Sigmoid colon (tissue), 7 donors: ENCODE measurements around the gene MYL4. TPM values are rescaled to one million over a fixed set of nuclear protein-coding genes. Genes with fewer than 3 reads are reported as not detected.

Experiments used
- DNase-seq: peaks from one replicate; pipeline ENCODE4 v3.0.0-alpha.2; 2019
- H3K27ac ChIP-seq, 4 donors: fragments of 200-600 bp; sonication (generic); one replicate each; pipeline ENCODE4 v1.5.1; 2016 to 2019; ENCODE audit warnings: mild to moderate bottlenecking in 1 of 4
- H3K27me3 ChIP-seq, 3 donors: fragments of 200-600 bp; sonication (generic); one replicate each; pipeline ENCODE4 v1.5.1; 2019; ENCODE audit warnings: mild to moderate bottlenecking in 1 of 3
- H3K36me3 ChIP-seq, 4 donors: fragments of 200-600 bp; sonication (generic); one replicate each; pipeline ENCODE4 v1.5.1; 2016 to 2019
- H3K4me1 ChIP-seq, 4 donors: fragments of 200-600 bp; sonication (generic); one replicate each; pipeline ENCODE4 v1.5.1; 2017 to 2019
- H3K4me3 ChIP-seq, 4 donors: fragments of 200-600 bp; sonication (generic); one replicate each; pipeline ENCODE4 v1.5.1; 2017 to 2019; ENCODE audit warnings: mild to moderate bottlenecking in 2 of 4, moderate library complexity in 1 of 4
- H3K9me3 ChIP-seq, 4 donors: fragments of 200-600 bp in 3 of 4; sonication (generic) in 3 of 4; one replicate each; pipeline versions ENCODE4 v1.5.1 to v1.6.1; 2013 to 2019
- EP300 ChIP-seq, 4 donors: sonication (generic); formaldehyde crosslinking; IDR thresholded peaks; one replicate each; pipeline ENCODE4 v1.6.1; 2017; ENCODE audit warnings: antibody characterized with exemption in 4 of 4
- POLR2A ChIP-seq, 2 donors: fragments of 450-650 bp; IDR thresholded peaks; one replicate each; pipeline ENCODE4 v1.6.1; 2016; ENCODE audit warnings: antibody characterized with exemption in 2 of 2, mild to moderate bottlenecking in 2 of 2, moderate library complexity in 2 of 2
- POLR2AphosphoS5 ChIP-seq, 4 donors: sonication (generic); formaldehyde crosslinking; IDR thresholded peaks; one replicate each; pipeline ENCODE4 v1.6.1; 2017; ENCODE audit warnings: antibody characterized with exemption in 4 of 4
- WGBS, 2 donors: extraction: QIAGEN DNeasy Blood & Tissue Kit; methylation state at CpG; one replicate each; pipeline ENCODE4 v1.1.7; 2013; 5-methylcytosine and 5-hydroxymethylcytosine counted together
- intact Hi-C: fragments of 100-400 bp; cut with DNase I; formaldehyde crosslinking; loops from one replicate; pipeline ENCODE4 v1.15.1; 2023
- polyA plus RNA-seq, 3 donors: library from polyadenylated mRNA; stranded (reverse); fragments of 200-250 nt; gene quantifications; one replicate each; pipeline ENCODE4 v1.2.3, GENCODE V29; 2013
- total RNA-seq, 4 donors: library from RNA; depleted of rRNA; stranded (reverse); fragments of >200 nt; gene quantifications; one replicate each; pipeline ENCODE4 v1.1.0, GENCODE V29; 2016
- TF ChIP-seq, protein P1 (sequence below), 4 experiments: fragments of 450-650 bp in 3 of 4; fragments of 200-600 bp in 1 of 4; IDR thresholded peaks; one replicate each; pipeline ENCODE4 v1.5.1; 2016 to 2019; ENCODE audit warnings: antibody characterized with exemption in 4 of 4, mild to moderate bottlenecking in 3 of 4, moderate library complexity in 2 of 4
- donor health status: healthy with polysubstance abuse.
- donor health status: Bipolar disorder and iron deficiency.
- donor health status: healthy.

Gene MYL4
- total and polyA plus RNA-seq, 7 donors: 0.31 to 2.8 (median 1.1) TPM; not detected in 4

DNA sequence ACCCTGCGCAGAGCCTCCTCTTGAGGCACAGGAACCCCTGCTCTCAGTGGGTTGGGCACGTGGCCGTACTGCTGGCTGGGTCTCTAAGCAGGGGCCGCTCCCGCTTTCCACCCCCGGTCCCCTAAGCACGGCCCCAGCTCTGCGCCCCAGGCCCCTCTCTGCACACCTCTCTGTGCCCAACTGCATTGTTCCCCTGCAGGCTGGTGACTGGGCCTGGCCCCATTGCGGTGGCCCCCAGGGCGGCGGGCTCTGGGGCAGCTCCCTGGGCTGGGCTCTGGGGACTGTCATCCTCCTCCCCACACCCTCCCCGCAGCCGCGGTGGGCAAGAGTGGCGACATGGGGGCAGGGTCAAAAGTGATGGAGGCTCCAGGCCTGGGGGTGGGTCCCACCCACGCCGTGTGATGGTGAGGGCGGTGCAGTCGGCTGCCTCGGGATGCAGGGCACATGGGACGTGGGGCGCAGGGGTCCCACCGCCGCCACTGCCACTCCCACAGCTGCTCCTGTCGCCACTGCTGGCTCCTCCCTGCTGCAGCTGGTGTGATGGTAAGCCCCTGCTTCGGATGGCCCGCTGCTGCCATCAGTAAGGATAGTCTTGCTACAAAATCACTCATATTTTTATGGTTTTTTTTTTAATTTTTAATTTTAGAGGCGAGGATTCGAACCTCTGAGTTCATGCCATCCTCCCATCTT lies 29.3 kb downstream of the MYL4 start:
- H3K27me3 ChIP-seq: no peaks in the 10 kb centered on the region
- no peaks in the 10 kb centered on the region for H3K36me3 ChIP-seq
- H3K9me3 ChIP-seq: no peaks in the 10 kb centered on the region
- WGBS, 2 donors: 87 to 93% methylated on average over 29 of the region's 29 CpGs
- peaks cover 0 to 17% (median 12%) of the 10 kb centered on the region in 4 donors for H3K4me1 ChIP-seq
- intact Hi-C loops: no loop called here
- H3K27ac ChIP-seq: no peak overlapping the region
- no peak for TF ChIP-seq POLR2A (IDR thresholded peaks at IDR 0.05)
- TF ChIP-seq EP300 (IDR thresholded peaks at IDR 0.05): no peak
- TF ChIP-seq, protein P1, sequence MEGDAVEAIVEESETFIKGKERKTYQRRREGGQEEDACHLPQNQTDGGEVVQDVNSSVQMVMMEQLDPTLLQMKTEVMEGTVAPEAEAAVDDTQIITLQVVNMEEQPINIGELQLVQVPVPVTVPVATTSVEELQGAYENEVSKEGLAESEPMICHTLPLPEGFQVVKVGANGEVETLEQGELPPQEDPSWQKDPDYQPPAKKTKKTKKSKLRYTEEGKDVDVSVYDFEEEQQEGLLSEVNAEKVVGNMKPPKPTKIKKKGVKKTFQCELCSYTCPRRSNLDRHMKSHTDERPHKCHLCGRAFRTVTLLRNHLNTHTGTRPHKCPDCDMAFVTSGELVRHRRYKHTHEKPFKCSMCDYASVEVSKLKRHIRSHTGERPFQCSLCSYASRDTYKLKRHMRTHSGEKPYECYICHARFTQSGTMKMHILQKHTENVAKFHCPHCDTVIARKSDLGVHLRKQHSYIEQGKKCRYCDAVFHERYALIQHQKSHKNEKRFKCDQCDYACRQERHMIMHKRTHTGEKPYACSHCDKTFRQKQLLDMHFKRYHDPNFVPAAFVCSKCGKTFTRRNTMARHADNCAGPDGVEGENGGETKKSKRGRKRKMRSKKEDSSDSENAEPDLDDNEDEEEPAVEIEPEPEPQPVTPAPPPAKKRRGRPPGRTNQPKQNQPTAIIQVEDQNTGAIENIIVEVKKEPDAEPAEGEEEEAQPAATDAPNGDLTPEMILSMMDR (IDR thresholded peaks at IDR 0.05): no peak
- TF ChIP-seq POLR2AphosphoS5 (IDR thresholded peaks at IDR 0.05): no peak
- H3K4me3 ChIP-seq: no peak overlapping the region
- DNase-seq: no peak

DNA sequence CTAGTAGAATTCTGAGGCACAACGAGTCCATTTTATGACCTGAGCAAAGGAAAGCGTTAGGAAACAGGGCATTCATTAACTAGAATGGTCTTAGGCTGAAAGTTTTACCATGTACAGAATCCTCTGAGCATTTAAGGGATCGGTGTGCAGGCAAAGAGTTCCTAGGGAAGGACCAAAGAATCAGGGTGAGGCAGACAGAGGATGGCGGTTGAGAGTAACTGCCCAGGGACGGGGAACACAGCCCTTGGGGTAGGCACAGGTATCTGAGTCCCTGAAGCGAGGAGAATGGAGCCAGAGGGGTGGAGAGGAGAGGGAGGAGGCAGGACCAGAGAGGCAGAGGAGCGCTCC lies 30.4 kb downstream of the MYL4 start:
- intact Hi-C loops: no loop called here
- Histone ChIP-seq H3K4me1 (peaks cover 0 to 17% (median 12%) of the 10 kb centered on the region in 4 donors), H3K27ac (peak overlapping the region; percentile 66 to 77 (median 74)), H3K9me3 (no peaks in the 10 kb centered on the region), H3K27me3 (no peaks in the 10 kb centered on the region), H3K4me3 (no peak overlapping the region), H3K36me3 (no peaks in the 10 kb centered on the region)
- no peak for DNase-seq
- 62 to 77% methylated on average over 7 of the region's 7 CpGs for WGBS, 2 donors
- TF ChIP-seq EP300 (IDR thresholded peaks at IDR 0.05) (no peak), POLR2A (IDR thresholded peaks at IDR 0.05) (no peak), POLR2AphosphoS5 (IDR thresholded peaks at IDR 0.05) (no peak)
- TF ChIP-seq, protein P1 (IDR thresholded peaks at IDR 0.05): no peak

DNA sequence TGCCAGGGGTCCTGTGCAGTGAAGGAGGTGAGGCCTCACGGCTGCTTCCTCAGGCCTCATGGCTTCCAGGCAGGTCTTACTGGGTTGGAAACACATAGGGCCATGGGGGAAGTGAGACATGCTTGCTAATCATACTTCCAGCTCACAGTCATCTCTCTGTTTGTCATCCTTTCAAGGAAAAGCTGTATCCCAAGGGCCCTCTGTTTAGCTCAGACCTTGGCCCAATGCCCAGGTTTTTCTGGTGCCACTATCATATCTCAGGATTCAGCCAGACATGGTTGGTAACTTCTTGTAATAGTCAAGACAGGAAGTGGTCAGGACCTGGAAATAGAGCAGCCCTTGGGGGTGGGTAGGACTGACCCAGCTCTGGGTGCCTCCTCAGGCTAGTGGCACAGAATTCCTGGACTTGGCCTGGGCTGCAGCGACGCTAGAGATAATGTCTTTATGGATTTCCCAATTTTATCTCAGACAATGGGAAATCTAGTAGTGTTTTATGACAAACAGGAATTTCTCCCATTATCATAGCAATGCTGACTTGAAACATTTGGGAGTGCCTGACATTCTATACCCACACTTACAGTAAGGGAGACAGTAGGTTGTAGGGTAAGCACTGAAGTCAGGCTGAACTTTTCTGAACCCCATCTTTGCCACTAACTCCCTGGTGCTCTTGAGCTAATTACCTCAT lies 31.0 kb downstream of the MYL4 start:
- Histone ChIP-seq H3K9me3 (no peaks in the 10 kb centered on the region), H3K36me3 (no peaks in the 10 kb centered on the region), H3K4me1 (peaks cover 0 to 17% (median 12%) of the 10 kb centered on the region in 4 donors), H3K4me3 (no peak overlapping the region), H3K27ac (peak overlapping the region; percentile 66 to 77 (median 74)), H3K27me3 (no peaks in the 10 kb centered on the region)
- TF ChIP-seq POLR2A (IDR thresholded peaks at IDR 0.05) (no peak), POLR2AphosphoS5 (IDR thresholded peaks at IDR 0.05) (peak; percentile 17 to 75 (median 38)), EP300 (IDR thresholded peaks at IDR 0.05) (peak in 2 of 4 donors; percentile 29 to 47)
- DNase-seq: peak; percentile 89
- intact Hi-C loops: no loop called here
- WGBS, 2 donors: 45 to 51% methylated on average over 3 of the region's 3 CpGs

DNA sequence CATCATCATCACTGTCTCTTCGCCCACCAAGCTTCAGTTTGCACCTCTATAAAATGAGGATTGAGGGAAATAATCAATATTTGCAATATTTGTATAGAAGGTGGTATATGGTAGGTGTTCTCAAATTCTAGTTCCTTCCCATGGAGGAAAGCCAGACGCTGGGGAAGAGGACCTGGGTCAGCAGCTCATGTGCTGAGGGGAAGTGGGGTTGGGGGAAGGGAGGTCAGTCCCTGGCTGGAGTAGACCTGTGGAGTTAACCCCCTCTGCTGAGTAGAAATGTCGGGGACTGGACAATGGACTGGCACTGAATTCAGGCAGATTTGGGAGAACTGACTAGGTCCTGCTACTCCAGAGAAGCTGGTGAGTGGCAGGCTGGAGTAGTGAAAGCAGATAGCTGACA lies 31.7 kb downstream of the MYL4 start:
- Histone ChIP-seq H3K27ac (peak overlapping the region in 2 of 4 donors; percentile 73 to 77), H3K4me1 (peaks cover 0 to 17% (median 12%) of the 10 kb centered on the region in 4 donors), H3K36me3 (no peaks in the 10 kb centered on the region), H3K9me3 (no peaks in the 10 kb centered on the region), H3K27me3 (no peaks in the 10 kb centered on the region), H3K4me3 (no peak overlapping the region)
- intact Hi-C loops: no loop called here
- no peak for TF ChIP-seq POLR2A (IDR thresholded peaks at IDR 0.05)
- TF ChIP-seq, protein P1 (IDR thresholded peaks at IDR 0.05): no peak
- no peak for TF ChIP-seq EP300 (IDR thresholded peaks at IDR 0.05)
- TF ChIP-seq POLR2AphosphoS5 (IDR thresholded peaks at IDR 0.05): no peak
- 71 to 91% methylated on average over 3 of the region's 3 CpGs for WGBS, 2 donors
- no peak for DNase-seq

DNA sequence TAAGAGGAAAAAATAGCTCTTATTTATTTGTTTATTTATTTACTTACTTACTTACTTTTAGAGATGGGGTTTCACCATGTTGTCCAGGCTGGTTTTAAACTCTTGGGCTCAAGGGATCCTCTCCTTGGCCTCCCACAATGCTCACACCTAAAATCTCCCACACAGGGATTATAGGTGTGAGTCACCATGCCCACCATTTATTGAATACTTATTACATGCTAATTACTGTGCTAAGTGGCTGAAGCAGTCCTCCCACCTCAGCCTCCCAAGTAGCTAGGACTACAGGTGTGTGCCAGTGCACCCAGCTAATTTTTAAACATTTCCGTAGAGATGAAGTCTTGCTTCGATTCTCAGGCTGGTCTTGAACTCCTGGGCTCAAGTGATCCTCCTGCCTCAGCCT lies 33.5 kb downstream of the MYL4 start:
- intact Hi-C loops: no loop called here
- Histone ChIP-seq H3K27ac (no peak overlapping the region), H3K27me3 (no peaks in the 10 kb centered on the region), H3K4me3 (no peak overlapping the region), H3K4me1 (peaks cover 0 to 17% (median 12%) of the 10 kb centered on the region in 4 donors), H3K36me3 (no peaks in the 10 kb centered on the region), H3K9me3 (no peaks in the 10 kb centered on the region)
- DNase-seq: no peak
- TF ChIP-seq, protein P1 (IDR thresholded peaks at IDR 0.05): no peak
- TF ChIP-seq POLR2A (IDR thresholded peaks at IDR 0.05): no peak
- TF ChIP-seq POLR2AphosphoS5 (IDR thresholded peaks at IDR 0.05): no peak
- no peak for TF ChIP-seq EP300 (IDR thresholded peaks at IDR 0.05)
- 94 to 99% methylated on average over 2 of the region's 2 CpGs for WGBS, 2 donors
